SHP77 (cell line): ENCODE results near the gene NSMCE4A.
"Not testable (repeated sequence)": the region's sequence is repeated elsewhere in the genome, so short reads cannot be mapped to it uniquely, and the experiment has no call there.

Experiments
- DNase-seq, 2 experiments: peaks; one replicate each; lab custom pipeline; 2025; lab: John Stamatoyannopoulos, UW

NSMCE4A gene

GRCh38 chr10:121988361-121989324, 13.6 kb upstream of the NSMCE4A start, which contains the start of gene TACC2:
TSS of gene TACC2 (plus strand) at chr10:121989163. CDS start at chr10:122021982, 32,819 bp downstream.
- no peak for DNase-seq

- DNase-seq: no peak
Measured at GRCh38 chr10:121984463-121984862, 9.4 kb upstream of the NSMCE4A start.

GRCh38 chr10:121983852-121984251, 8.8 kb upstream of the NSMCE4A start:
- DNase-seq: no peak

DNA sequence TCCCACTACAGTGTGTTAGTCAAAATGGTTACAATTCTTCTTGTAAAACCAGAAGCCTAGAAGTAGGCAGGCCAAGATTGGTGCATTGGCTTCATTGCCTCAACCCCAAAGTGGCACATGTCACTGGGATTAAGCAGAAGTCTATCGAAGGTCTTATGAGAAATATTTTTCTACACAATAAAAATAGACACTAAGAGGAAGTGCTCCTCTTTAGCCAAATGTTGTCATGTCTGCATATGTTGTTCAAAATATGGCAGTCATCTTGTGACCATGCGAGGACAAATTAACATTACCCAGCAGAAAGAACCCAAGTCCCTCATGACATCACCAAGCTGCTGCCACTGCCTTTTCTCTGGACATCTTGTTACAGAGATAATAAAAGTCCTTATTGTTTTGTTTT, 6.3 kb upstream of the NSMCE4A start:
- DNase-seq: no peak

- DNase-seq: no peak
Measured at GRCh38 chr10:121978511-121978910, 3.5 kb upstream of the NSMCE4A start.

GRCh38 chr10:121976607-121977006, 1.6 kb upstream of the NSMCE4A start:
- no peak for DNase-seq

DNA sequence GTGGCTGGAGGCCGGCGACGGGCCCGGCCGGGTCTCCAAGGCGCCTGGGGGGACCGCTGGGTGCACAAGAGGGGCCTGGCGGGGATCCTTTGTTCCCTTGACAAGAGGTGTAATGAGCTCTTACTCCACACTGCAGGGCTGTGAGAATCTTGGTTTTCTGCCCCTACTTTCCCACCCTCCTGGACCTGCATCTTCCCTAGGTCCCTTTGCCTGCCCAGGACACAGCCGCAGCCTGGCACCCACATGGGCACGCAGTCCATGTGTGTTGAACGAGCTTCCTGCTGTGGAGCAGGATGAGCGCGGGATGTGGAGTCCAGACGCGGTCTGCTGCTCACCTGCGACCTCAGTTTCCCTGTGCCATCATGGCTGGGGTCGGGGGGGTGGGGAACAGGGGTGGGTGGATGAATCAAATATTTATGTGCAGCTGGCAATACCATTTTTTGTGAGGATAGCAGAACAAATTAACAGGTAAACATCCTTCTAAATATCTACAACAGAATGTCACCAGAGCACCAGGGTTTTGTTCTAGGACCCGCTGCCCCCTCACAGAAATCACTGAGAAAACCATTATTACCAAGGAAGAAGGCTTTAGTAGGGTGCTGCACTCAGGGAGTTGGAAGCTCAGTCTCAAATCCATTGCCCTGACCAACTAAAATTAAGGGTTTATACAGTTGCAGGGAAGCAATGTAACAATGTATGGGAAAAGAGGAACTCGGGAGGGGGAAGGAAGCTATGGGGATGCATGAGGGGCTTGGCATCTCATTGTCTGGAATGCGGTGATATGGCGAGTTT, 474 bp upstream of the NSMCE4A start:
- DNase-seq: peak in 1 of 2 experiments; percentile 55

DNA sequence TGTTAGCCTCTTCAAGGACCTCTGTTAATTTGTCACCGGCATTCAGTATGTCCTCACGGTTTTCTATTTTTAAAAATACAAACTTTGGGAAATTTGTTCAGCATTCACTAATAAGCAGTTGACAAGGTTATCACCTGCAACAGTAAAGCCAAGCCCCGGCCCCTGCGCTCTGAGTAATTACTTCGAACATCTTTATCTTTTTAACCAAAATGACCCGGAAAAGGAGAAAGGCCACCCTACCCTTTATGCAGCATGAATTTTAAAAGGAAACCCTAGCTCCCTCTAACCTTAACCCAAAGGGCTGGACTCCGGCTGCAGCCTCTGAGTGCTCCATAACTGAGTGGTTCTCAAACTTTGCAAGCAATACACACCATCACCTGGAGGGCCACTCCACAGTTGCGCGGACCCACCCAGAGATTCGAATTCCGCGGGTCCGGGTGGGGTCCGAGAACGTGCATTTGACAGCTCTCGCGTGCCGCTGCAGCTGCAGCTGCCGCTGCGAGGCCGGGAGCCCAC, 940 bp downstream of the NSMCE4A start:
- no peak for DNase-seq

DNA sequence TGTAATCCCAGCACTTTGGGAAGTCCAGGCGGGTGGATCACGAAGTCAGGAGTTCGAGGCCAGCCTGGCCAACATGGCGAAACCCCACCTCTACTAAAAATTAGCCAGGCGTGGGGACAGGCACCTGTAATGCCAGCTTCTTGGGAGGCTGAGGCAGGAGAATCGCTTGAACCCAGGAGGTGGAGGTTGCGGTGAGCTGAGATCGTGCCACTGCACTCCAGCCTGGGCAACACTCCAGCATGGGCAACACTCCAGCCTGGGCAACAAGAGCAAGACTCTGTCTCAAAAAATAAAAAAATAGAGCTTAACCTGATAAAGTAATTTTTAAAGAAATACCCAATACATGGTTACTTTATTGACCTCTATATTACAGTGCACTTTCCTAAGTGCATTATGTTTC, 5.9 kb downstream of the NSMCE4A start:
- not testable (repeated sequence) for DNase-seq

GRCh38 chr10:121965996-121966395, 9.0 kb downstream of the NSMCE4A start:
- DNase-seq: no peak

DNA sequence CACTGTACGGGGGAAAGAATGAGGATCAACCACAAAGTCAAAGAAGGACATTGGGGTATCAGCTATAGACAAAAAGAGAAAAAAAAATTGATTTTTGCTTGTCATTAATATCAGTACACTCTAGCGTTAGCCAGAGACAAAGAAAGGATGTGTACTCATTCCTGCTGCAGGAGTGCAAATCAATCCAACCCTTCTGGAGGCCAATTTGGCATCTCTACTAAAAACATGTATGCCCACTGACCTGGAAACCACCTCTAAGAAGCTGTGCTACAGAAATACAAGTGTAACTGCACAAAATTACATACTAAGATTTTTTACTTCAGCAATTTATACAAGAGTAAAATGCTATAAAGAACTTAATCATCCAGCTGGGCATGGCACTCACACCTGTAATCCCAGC, 13.6 kb downstream of the NSMCE4A start:
- DNase-seq: no peak

DNA sequence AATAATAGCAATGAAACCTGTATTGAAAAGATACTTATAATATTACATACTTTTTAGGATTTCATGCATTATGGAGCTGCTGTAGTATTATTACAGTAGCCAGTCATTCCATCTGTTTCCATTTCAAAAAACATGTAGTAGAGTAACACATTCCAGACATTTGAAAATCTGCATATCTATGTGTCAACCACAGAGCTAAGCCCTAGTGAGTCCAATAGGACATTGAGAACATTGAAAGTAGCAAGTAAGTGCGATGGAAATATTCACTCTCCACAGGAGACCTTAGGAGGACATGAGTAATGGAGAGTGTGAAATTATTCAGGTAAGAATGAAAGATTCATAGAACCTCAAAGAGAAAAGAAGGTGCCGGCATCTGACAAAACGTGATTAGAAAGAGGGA, 15.3 kb downstream of the NSMCE4A start:
- DNase-seq: no peak

DNA sequence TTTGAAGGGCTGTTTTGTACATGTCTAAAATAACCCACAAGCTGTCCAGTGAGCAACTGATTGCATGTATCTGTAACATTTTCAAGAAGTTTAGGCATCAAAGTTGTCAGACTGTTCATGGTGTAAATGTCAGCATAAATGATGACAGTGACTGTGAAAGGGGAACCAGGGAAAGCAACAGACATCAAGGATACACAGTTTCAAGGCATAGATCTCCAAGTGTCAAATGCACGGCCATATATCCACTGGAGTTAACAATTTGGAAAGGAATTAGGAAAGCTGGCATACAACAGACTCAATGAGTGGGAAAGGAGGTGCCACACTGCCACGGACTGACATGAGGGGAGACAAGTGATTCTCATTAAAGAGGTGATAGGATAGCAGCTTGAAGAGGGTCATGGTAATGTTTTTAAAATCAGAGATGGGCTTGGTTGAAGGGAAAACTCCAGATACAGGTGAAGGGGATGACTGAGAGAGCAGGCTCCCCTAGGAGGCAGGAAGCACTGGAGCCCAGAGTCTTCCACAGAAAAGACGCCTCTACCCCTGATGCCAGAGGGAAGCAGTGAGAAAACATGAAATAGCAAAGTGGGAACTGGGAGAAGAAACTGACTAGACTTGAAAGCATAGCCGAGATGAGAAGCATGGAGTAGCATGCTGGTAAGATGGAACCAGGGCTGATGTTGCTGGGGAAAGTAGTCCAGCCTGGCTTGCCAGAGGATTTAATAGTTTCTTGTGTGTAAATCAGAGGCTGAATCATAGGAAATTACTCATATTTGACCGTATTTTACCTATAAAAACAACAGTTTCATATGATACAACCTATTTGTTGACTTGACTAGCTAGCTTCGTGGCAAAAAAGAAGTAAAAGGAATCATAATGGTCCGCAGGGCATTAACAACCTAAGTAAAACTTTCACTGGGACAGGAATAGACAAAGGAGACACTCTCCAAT, 18.6 kb downstream of the NSMCE4A start:
- DNase-seq: no peak

DNA sequence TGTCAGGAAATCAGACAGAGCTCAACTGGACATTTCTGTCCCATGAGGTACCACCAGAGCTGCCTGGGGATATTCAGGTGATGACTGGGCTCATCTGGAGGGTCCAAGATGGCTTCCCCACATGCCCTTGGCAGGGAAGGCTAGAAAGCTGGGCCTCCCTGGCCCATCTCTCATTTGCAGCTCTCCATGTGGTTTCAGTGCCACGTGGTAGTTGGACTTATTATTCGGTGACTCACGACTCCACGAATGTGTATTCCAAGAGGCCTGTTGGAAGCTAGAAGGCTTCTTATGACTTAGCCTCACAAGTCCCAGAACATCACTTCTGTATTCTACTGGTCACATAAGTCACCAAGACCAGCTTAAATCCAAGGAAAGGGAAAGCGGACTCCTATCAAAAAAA, 22.8 kb downstream of the NSMCE4A start:
- no peak for DNase-seq

GRCh38 chr10:121949451-121949850, 25.6 kb downstream of the NSMCE4A start:
- DNase-seq: no peak

DNA sequence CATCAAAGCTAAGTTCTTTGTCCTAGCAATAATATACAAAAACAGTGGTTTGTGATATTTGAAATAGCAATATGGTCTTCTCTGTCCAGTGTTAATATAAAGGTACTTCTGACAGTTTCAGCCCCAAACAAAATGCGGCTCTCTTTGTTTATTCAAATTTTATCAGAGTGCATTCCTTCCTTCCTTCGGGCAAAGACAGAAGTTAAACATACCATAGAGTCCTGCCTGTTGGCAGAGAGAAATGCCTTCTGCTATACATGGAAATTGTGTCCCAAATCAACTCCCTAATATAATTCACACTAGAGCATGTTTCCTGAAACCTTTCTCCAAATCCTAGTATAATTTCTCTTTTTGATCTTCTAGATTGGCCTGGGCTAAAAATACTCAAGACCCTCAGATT, 26.0 kb downstream of the NSMCE4A start:
- no peak for DNase-seq

- no peak for DNase-seq
Measured at GRCh38 chr10:121947343-121948330, 27.4 kb downstream of the NSMCE4A start.

- no peak for DNase-seq
Measured at GRCh38 chr10:121942749-121943416, 32.1 kb downstream of the NSMCE4A start.

DNA sequence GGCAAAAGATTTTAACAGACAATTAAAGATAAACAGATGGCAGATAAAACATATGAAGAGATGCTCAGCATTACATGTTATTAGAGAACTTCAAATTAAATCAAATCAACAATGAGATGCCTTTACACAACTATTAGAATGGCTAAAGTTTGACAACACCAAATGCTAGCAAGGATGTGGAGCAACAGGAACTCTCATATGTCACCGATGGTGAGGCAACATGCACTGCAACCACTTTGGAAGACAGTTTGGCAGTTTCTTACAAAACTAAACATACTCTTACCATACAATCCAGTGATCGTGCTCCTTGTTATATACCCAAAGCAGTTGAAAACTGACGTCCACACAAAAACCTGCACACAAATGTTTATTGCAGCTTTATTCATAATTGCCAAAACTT, 33.5 kb downstream of the NSMCE4A start:
- DNase-seq: no peak

DNA sequence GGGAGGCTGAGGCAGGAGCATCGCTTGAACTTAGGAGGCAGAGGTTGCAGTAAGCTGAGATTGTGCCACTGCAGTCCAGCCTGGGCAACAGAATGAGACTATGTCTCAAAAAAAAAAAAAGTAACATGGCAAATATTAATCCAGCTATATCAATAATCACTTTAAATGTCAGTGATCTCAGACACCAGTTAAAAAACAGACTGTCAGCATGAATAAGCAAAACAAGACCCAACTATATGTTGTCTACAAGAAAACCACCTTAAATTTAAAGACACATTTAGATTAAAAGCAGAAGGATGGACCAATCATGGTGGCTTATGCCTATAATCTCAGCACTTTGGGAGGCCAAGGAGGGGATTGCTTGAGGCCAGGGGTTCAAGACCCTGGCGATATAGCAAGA, 38.7 kb downstream of the NSMCE4A start:
- no peak for DNase-seq
